ENCODE data around the gene NUP205.

The NUP205 gene

GRCh38 chr7:135584362-135585353 lies 26.9 kb downstream of the NUP205 start:
- H3K4me3 ChIP-seq (ENCODE audit: low read depth, low read length), result no peak overlapping the region
- DNase-seq (ENCODE audit: low read depth), result no peak
- TF ChIP-seq CTCF (IDR thresholded peaks at IDR 0.05; ENCODE audit: low read depth, low read length), result no peak
- TF ChIP-seq POLR2A (IDR thresholded peaks at IDR 0.05; ENCODE audit: extremely low read depth, insufficient read length), result no peak
- no peak for TF ChIP-seq MAX (IDR thresholded peaks at IDR 0.05; ENCODE audit: low read depth, low read length)
- no peak for TF ChIP-seq MYC (IDR thresholded peaks at IDR 0.05; ENCODE audit: low read depth, low read length)

GRCh38 chr7:135597181-135597925 lies 39.6 kb downstream of the NUP205 start:
- H3K4me3 ChIP-seq (ENCODE audit: low read depth, low read length), result no peak overlapping the region
- no peak for DNase-seq (ENCODE audit: low read depth)
- TF ChIP-seq MAX (IDR thresholded peaks at IDR 0.05; ENCODE audit: low read depth, low read length) (no peak), POLR2A (IDR thresholded peaks at IDR 0.05; ENCODE audit: extremely low read depth, insufficient read length) (no peak), CTCF (IDR thresholded peaks at IDR 0.05; ENCODE audit: low read depth, low read length) (no peak), MYC (IDR thresholded peaks at IDR 0.05; ENCODE audit: low read depth, low read length) (no peak)

- TF ChIP-seq MAX (IDR thresholded peaks at IDR 0.05; ENCODE audit: low read depth, low read length), result no peak
- no peak for TF ChIP-seq MYC (IDR thresholded peaks at IDR 0.05; ENCODE audit: low read depth, low read length)
- no peak for TF ChIP-seq POLR2A (IDR thresholded peaks at IDR 0.05; ENCODE audit: extremely low read depth, insufficient read length)
- TF ChIP-seq CTCF (IDR thresholded peaks at IDR 0.05; ENCODE audit: low read depth, low read length), result no peak
- H3K4me3 ChIP-seq (ENCODE audit: low read depth, low read length), result no peak overlapping the region
- DNase-seq (ENCODE audit: low read depth), result no peak
These were observed 40.2 kb downstream of the NUP205 start for GRCh38 chr7:135597926-135598305.

- no peak for DNase-seq (ENCODE audit: low read depth)
- no peak for TF ChIP-seq MYC (IDR thresholded peaks at IDR 0.05; ENCODE audit: low read depth, low read length)
- TF ChIP-seq MAX (IDR thresholded peaks at IDR 0.05; ENCODE audit: low read depth, low read length), result no peak
- no peak for TF ChIP-seq POLR2A (IDR thresholded peaks at IDR 0.05; ENCODE audit: extremely low read depth, insufficient read length)
- no peak for TF ChIP-seq CTCF (IDR thresholded peaks at IDR 0.05; ENCODE audit: low read depth, low read length)
- no peak overlapping the region for H3K4me3 ChIP-seq (ENCODE audit: low read depth, low read length)
These were observed 41.8 kb downstream of the NUP205 start for GRCh38 chr7:135599471-135599870.

- H3K4me3 ChIP-seq (ENCODE audit: low read depth, low read length), result no peak overlapping the region
- no peak for DNase-seq (ENCODE audit: low read depth)
- TF ChIP-seq MAX (IDR thresholded peaks at IDR 0.05; ENCODE audit: low read depth, low read length) (no peak), POLR2A (IDR thresholded peaks at IDR 0.05; ENCODE audit: extremely low read depth, insufficient read length) (no peak), MYC (IDR thresholded peaks at IDR 0.05; ENCODE audit: low read depth, low read length) (no peak), CTCF (IDR thresholded peaks at IDR 0.05; ENCODE audit: low read depth, low read length) (no peak)
These were observed 42.5 kb downstream of the NUP205 start for GRCh38 chr7:135600226-135600625.
